CD1c-positive myeloid dendritic cell (primary cell): ENCODE measurements around the gene IVL.

Experiments
- DNase-seq: peaks from one replicate; pipeline ENCODE4 v3.0.0-alpha.2; 2016; ENCODE audit errors: extremely low spot score

Gene IVL

DNA sequence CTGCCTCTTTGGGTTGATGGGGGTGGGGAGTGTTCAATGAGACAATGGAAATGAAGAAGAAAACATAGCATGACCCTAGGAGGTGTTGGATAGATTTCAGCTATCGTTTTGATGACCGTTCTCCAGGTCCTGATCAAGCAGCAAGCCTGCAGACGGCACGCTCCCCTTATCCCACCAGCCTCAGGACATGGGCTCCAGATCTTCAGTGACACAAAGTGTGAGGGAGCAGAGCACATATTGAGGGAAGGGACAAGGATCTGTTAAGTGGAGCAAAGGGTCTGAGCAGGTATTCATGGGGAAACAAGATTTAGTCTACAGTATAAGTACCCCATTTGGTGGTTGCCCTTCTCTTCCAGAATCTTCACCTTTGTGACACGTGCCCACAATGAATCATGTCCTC, 43.4 kb downstream of the IVL start:
- no peak for DNase-seq

DNA sequence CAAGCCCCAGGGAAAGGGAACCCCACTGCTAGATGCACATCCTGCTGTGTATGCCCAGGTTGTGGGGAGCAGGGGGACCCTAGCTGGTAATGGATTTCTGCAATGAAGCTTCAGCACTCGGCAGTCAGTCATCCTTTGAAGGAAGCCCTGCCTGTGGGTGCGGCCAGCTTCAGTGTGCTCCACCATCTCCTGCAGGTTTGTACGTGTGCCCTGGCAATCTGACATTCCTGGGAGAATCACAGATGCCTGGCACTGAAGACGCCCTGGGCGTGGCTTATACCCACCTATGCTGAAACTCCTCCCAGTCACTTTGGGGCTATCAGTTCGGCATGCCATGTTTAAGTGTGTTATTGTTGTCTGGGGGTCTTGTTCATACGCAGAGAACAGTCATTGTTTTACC, 45.4 kb downstream of the IVL start:
- no peak for DNase-seq

DNA sequence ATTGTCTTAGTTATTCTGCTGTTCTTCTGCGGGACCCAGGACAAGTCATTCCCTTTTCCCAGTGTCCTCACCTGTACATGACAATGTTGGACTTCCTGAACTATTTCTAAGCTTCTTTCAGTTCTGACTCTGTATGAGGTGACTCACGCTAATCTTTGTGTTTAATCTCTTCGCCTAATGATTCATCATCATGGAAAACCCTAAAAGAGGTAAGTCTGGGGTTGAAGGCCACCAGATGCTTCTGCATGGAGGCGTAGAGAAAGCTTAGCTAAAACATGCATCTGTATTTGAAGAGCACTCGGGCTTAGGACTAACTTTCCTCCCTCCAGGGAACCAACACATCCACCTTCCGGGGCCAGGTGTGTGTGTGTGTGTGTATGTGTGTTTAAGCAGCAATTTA, 46.1 kb downstream of the IVL start:
- no peak for DNase-seq

DNA sequence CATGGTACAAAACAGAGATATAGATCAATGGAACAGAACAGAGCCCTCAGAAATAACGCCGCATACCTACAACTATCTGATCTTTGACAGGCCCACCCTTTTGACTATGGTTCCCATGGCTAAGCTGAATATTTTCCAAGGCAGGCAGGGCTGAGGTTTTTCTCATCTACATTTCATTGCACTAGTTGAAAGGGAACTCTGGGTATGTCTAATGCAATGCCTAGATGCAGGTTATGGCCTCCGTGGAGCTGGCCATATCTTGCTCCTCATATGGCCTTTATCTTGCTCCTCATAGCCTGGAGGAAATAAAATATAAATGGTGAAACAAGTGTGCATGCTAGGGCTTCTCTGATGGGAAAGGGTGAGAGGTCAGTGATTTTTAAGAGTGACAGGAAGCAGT, 49.2 kb downstream of the IVL start:
- DNase-seq: no peak

DNA sequence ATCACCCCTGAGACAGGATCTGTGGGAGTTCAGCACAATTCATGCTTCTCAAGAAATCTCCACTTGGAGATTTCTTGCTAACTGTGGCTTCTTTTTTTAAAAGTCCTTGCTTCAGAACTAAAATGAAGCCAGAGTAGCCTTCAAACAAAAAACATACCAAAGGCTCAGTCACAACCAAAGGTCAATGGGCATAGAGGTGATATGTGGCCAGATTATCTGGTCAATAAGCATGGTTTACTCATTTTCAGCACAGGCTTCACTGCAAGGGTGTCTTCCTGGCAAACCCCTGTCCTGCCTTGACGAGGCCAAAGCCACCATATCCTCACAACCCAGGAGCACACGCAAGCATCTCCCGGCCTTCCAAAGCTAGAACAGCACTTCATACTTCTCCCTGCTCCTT, 50.9 kb downstream of the IVL start:
- no peak for DNase-seq

DNA sequence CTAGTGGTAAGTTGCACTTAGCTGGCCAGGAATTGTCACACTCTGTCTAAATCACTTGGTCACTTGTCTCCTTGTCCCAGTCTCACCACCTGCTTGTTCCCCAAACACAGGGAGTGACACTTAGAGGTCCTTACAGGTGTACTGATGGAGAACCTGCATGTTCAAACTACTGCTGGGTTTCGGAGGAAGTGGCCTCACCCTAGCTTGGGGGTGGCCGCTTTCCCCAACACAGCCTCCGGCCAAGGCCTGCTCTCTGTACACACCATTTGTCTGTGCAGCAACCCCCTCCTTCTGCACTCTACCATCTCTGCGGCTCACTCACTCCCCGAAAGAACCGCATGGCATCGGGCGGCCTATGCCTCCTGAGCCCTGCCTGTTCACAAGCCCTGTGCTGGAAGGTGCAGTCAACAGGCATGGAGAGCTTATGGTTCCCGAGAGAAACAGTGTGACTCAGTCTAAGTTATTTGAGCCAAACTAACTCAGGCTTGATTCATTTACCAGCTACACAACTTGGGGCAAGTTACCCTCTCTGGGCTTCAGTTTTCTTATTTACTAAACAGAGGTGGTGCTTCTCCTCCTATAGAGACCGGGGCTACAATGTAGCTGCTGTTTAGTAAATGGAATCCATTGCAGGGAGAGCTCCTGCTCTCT, 51.6 kb downstream of the IVL start:
- no peak for DNase-seq

DNA sequence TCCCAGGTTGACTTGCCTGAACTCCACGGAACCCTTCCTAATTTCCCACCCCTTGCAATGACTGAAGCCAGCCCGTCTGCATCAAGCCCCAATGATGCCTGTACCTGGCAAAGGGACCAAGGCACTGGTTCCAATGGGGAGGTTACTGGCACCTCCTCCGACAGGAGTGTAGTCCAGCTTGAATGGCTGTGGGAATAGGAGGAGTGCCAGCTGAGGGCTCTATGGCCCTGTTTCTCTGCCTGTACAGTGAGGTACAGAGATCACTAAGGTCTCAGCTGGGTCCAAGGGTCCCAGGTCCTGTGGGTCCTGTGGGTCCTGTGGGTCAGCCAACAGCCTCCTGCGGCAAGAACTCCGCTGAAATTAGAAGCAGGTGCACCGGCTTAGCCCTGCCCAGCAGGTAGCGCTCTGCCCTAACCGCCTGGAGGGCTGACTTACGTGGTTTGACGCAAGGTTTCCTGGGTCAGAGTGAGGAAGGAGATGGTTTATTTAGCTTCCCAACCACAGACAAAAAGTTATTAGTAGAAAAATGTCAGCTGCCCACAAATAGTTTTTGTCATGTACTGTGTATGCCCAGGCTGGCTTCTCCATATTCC, 52.2 kb downstream of the IVL start:
- DNase-seq: no peak
